BLaER1 treated with 17β-estradiol and CSF1 and Interleukin-3, amounts not matched to agents 10 nM and 100 nM (cell line): ENCODE results near the gene C2orf81.

Source experiments
- H3K27ac ChIP-seq, 11 experiments: shearing (Covaris generic); formaldehyde crosslinking; 2 replicates each; pipeline ENCODE4 v1.8.1; 2022
- H3K27me3 ChIP-seq, 11 experiments: shearing (Covaris generic); formaldehyde crosslinking; 2 replicates each; pipeline ENCODE4 v1.8.1; 2022
- H3K36me3 ChIP-seq, 11 experiments: shearing (Covaris generic); formaldehyde crosslinking; 2 replicates each; pipeline ENCODE4 v1.8.1; 2022
- H3K4me1 ChIP-seq, 10 experiments: shearing (Covaris generic); formaldehyde crosslinking; 2 replicates each; pipeline ENCODE4 v1.8.1; 2022
- H3K4me2 ChIP-seq, 11 experiments: shearing (Covaris generic); formaldehyde crosslinking; 2 replicates each; pipeline ENCODE4 v1.8.1; 2022
- H3K4me3 ChIP-seq, 10 experiments: shearing (Covaris generic); formaldehyde crosslinking; 2 replicates each; pipeline ENCODE4 v1.8.1; 2022
- H3K9ac ChIP-seq, 11 experiments: shearing (Covaris generic); formaldehyde crosslinking; 2 replicates each; pipeline ENCODE4 v1.8.1; 2022
- H3K9me3 ChIP-seq, 11 experiments: shearing (Covaris generic); formaldehyde crosslinking; replicated peaks in 1 of 11; 2 replicates each; pipeline ENCODE4 v1.8.1; 2022
- H4K20me1 ChIP-seq, 11 experiments: shearing (Covaris generic); formaldehyde crosslinking; 2 replicates each; pipeline ENCODE4 v1.8.1; 2022
- Cebpa-rat ChIP-seq, 11 experiments: shearing (Covaris generic); IDR thresholded peaks; 2 replicates each; pipeline ENCODE4 v1.8.1; 2022

Gene C2orf81

DNA sequence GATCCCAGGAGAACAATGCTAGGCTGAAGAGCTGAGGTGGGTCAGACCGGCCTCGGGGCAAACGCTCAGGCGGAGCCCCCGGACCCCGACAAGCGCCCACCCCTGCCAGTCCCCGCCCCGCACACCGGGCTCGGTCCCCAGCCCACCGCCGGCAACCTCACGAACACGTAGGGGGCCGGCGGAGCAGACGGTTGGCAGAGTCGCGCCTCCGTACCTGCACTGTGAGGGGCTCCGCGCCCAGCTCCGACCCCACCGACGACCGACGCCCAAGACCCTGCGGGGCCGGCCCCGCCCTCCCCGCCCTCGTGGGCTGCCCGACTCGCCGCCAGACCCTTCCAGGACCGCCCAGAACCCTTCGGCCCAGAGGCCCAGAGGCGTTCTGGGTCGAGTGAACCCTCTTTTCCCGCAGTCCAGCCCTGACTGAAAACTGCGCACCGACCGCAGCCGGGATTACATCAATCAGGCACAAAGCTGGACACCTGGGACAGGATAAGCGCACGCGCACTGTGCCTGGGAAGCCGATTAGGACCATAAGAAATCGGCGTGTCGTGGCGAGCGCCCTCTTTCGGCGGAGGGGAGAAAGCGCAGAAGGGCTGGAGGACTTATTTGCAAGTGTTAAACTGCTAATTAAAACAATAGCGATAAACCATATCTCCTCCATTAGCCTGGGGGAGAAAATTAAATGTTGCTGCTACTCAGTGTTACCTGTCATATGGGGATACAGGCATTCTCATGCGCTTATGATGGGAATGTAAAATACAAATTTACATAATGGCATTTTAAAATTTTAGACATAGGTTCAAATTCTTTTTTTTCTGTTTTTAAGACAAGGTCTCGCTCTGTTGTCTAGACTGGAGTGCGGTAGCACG lies 29.6 kb downstream of the C2orf81 start:
- Histone ChIP-seq H3K4me3 (peak overlapping the region; percentile 74 to 85 (median 82)), H4K20me1 (peaks cover 17 to 39% (median 31%) of the 10 kb centered on the region in 11 experiments; a peak in 18 of 22 replicates), H3K4me1 (peaks cover 36 to 47% (median 44%) of the 10 kb centered on the region in 10 experiments), H3K4me2 (peak overlapping the region; percentile 83 to 100 (median 94)), H3K27me3 (no peaks in the 10 kb centered on the region), H3K9me3 (no peaks in the 10 kb centered on the region), H3K36me3 (peaks cover 0 to 15% (median 0%) of the 10 kb centered on the region in 11 experiments; a peak in 8 of 22 replicates), H3K27ac (peak overlapping the region; percentile 89 to 97 (median 95)), H3K9ac (peak overlapping the region; percentile 85 to 98 (median 93))
- TF ChIP-seq Cebpa-rat (IDR thresholded peaks at IDR 0.05): no peak

DNA sequence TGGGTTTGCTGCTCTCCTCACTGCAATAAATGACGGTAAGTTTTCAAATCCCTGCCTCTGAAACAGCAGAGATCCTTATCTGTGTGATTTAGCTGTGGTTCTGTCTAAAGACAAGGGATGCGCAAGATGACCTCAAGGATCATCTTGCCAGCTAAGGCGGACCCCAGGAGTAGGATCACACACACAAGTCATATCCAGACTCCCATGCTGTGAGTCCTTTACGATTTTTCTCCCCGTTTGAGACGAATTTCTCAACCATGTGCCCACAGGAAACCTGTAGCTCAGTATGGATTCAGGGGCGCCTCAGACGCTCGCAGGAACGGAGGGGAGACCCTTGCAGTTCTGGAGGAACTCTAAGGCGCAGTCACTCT lies 30.2 kb downstream of the C2orf81 start:
- Histone ChIP-seq H3K4me2 (peak overlapping the region; percentile 83 to 100 (median 94)), H3K4me1 (peaks cover 42 to 53% (median 50%) of the 10 kb centered on the region in 10 experiments), H3K9ac (peak overlapping the region; percentile 85 to 98 (median 93)), H3K9me3 (no peaks in the 10 kb centered on the region), H3K4me3 (peak overlapping the region; percentile 74 to 85 (median 82)), H4K20me1 (peaks cover 20 to 45% (median 37%) of the 10 kb centered on the region in 11 experiments; a peak in 19 of 22 replicates), H3K27ac (peak overlapping the region; percentile 89 to 97 (median 95)), H3K27me3 (no peaks in the 10 kb centered on the region), H3K36me3 (peaks cover 0 to 17% (median under 1%) of the 10 kb centered on the region in 11 experiments; a peak in 11 of 22 replicates)
- TF ChIP-seq Cebpa-rat (IDR thresholded peaks at IDR 0.05): no peak

DNA sequence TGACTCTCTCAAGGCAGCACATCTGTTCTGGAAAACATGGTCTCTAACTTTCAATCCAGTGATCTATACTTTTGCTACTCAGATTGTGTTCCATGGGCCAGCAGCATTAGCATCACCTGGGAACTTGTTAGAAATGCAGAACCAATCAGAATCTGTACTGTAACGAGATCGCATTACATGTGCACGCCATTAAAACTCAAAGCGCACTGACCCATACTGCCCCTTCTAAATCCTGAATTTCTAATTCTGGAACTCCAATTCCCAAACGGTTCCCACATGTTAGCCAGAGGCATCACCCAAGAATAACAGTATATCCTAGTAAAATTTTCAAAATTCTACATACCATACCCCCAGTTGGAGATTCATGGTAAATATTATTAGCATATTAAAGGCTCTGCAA lies 30.8 kb downstream of the C2orf81 start:
- Histone ChIP-seq H3K36me3 (peaks cover under 1 to 22% (median 6%) of the 10 kb centered on the region in 11 experiments; a peak in 20 of 22 replicates), H3K4me3 (peak overlapping the region; percentile 74 to 85 (median 82)), H3K4me1 (peaks cover 48 to 59% (median 55%) of the 10 kb centered on the region in 10 experiments), H3K9me3 (no peaks in the 10 kb centered on the region), H3K27me3 (no peaks in the 10 kb centered on the region), H3K9ac (peak overlapping the region; percentile 85 to 98 (median 93); a peak in 20 of 22 replicates), H3K4me2 (peak overlapping the region; percentile 83 to 100 (median 94)), H3K27ac (peak overlapping the region in 2 of 11 experiments; percentile 94 to 96; a peak in 2 of 22 replicates), H4K20me1 (peaks cover 21 to 51% (median 43%) of the 10 kb centered on the region in 11 experiments; a peak in 19 of 22 replicates)
- no peak for TF ChIP-seq Cebpa-rat (IDR thresholded peaks at IDR 0.05)

DNA sequence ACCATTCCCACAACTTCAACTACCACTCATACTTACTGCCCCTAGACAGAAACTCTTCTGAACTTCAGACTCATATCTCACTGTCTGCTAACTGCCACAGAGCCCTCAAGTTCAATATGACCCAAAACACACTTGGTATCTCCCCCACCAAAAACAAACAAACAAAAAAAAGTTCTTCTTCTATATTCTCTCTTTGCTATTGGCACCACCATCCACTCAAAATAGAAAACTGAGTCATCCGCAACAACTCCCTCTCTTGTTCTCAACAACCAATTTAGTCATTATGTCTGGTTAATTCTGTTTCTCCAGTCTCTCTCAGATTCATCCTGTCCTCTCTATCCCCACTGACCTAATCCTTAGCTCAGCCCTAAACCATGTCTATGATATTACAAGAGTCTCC lies 34.1 kb downstream of the C2orf81 start:
- no peak overlapping the region for H3K9ac ChIP-seq
- peaks cover 53 to 66% (median 60%) of the 10 kb centered on the region in 10 experiments for H3K4me1 ChIP-seq
- H4K20me1 ChIP-seq: peaks cover 42 to 79% (median 67%) of the 10 kb centered on the region in 11 experiments; a peak in 19 of 22 replicates
- H3K27ac ChIP-seq: peak overlapping the region in 1 of 11 experiments; percentile 13; a peak in 1 of 22 replicates
- no peaks in the 10 kb centered on the region for H3K27me3 ChIP-seq
- no peak overlapping the region for H3K4me3 ChIP-seq
- no peaks in the 10 kb centered on the region for H3K9me3 ChIP-seq
- no peak for TF ChIP-seq Cebpa-rat (IDR thresholded peaks at IDR 0.05)
- peak overlapping the region in 9 of 11 experiments; percentile 9 to 100 (median 43); a peak in 17 of 22 replicates for H3K4me2 ChIP-seq
- H3K36me3 ChIP-seq: peaks cover 26 to 52% (median 36%) of the 10 kb centered on the region in 11 experiments

DNA sequence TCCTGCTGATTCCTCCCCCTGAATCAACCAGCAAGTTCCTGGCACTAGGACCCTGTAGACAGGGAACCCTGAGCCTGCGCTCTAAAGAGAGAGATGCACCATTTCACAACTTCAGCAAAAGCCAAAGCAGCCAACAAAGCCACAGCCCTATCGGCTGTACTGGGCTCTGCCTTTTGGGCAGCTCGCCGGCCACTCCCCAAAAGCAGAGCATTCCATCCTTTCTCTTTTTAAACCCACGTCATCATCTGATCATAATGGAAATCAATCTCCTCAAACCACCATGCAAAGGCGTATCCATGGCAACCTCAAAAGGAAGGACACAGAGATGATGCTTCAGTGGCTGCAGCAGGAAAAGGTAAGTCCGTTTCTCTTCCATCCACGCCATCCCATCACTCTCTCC lies 36.0 kb downstream of the C2orf81 start:
- Histone ChIP-seq H3K27ac (no peak overlapping the region), H4K20me1 (peaks cover 54 to 96% (median 81%) of the 10 kb centered on the region in 11 experiments; a peak in 19 of 22 replicates), H3K36me3 (peaks cover 26 to 65% (median 48%) of the 10 kb centered on the region in 11 experiments), H3K27me3 (no peaks in the 10 kb centered on the region), H3K4me1 (peaks cover 49 to 64% (median 58%) of the 10 kb centered on the region in 10 experiments), H3K4me3 (no peak overlapping the region), H3K9ac (no peak overlapping the region), H3K4me2 (peak overlapping the region in 5 of 11 experiments; percentile 2 to 13 (median 7); a peak in 4 of 22 replicates), H3K9me3 (no peaks in the 10 kb centered on the region)
- TF ChIP-seq Cebpa-rat (IDR thresholded peaks at IDR 0.05): no peak

DNA sequence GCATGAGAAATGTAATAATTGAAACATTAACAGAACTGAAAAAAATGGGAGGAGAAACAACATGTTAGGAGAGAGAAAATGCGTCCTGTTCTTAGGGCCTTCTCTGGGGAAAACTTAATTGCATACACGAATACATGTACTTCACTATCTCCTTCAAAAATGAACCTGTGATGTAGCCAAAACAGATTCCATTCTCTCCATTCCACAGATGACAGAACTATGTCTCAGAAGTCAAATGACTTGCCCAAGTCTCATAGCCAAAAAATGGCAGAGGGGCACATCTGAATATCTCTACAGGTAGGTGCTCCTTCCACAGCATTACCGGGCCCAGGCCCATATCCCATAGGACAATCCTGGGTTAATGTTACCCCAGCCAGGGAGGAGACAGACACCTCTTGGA lies 37.4 kb downstream of the C2orf81 start:
- H3K27me3 ChIP-seq: no peaks in the 10 kb centered on the region
- no peak overlapping the region for H3K27ac ChIP-seq
- H3K9ac ChIP-seq: no peak overlapping the region
- peaks cover 26 to 70% (median 48%) of the 10 kb centered on the region in 11 experiments for H3K36me3 ChIP-seq
- H4K20me1 ChIP-seq: peaks cover 63 to 96% (median 87%) of the 10 kb centered on the region in 11 experiments; a peak in 20 of 22 replicates
- H3K4me2 ChIP-seq: no peak overlapping the region
- H3K4me3 ChIP-seq: no peak overlapping the region
- no peaks in the 10 kb centered on the region for H3K9me3 ChIP-seq
- TF ChIP-seq Cebpa-rat (IDR thresholded peaks at IDR 0.05): no peak
- H3K4me1 ChIP-seq: peaks cover 50 to 62% (median 55%) of the 10 kb centered on the region in 10 experiments

DNA sequence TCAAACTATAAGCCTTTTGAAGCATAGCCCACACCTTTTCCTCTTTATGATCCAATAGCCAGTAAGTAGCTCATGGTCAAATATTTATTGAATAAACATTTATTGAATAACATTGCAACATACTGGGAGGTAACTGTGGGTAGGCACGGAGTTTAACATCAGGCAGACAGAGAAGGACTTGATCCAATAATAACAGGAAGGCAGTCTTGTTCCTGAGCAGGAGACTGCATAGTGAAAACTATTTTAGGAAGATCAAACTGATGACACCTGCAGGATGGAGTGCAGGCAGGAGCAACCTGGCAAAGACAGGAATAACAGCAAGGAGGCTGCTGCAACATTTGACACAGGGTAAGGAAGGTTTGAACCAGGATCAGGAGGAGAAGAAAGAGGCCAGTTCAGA lies 38.2 kb downstream of the C2orf81 start:
- Histone ChIP-seq H4K20me1 (peaks cover 58 to 96% (median 87%) of the 10 kb centered on the region in 11 experiments; a peak in 20 of 22 replicates), H3K9ac (no peak overlapping the region), H3K9me3 (no peaks in the 10 kb centered on the region), H3K27ac (no peak overlapping the region), H3K4me1 (peaks cover 43 to 59% (median 50%) of the 10 kb centered on the region in 10 experiments), H3K27me3 (no peaks in the 10 kb centered on the region), H3K4me2 (no peak overlapping the region), H3K36me3 (peaks cover 31 to 76% (median 54%) of the 10 kb centered on the region in 11 experiments), H3K4me3 (no peak overlapping the region)
- no peak for TF ChIP-seq Cebpa-rat (IDR thresholded peaks at IDR 0.05)

DNA sequence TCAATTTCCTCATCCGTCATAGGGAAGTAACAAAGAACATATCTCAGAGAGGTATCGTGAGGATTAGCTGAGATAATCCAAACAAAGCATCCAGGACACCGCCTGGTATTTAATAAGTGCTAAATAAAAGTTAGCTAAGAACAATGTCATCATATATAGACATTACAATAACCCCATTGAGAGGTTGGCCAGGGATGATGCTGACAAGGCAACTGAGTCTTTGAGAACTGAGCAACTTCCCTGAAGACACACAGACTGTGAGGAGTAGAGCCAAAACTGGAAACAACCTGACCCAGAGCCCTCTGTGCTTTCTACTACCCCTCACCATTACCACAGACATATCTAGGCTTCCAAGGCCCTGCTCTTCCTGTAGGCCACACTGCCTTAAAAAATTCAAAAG lies 39.7 kb downstream of the C2orf81 start:
- Histone ChIP-seq H3K4me3 (no peak overlapping the region), H3K9me3 (no peaks in the 10 kb centered on the region), H3K27me3 (no peaks in the 10 kb centered on the region), H3K4me1 (peaks cover 29 to 44% (median 36%) of the 10 kb centered on the region in 10 experiments), H3K9ac (no peak overlapping the region), H3K27ac (no peak overlapping the region), H3K4me2 (no peak overlapping the region), H3K36me3 (peaks cover 46 to 82% (median 65%) of the 10 kb centered on the region in 11 experiments), H4K20me1 (peaks cover 46 to 94% (median 85%) of the 10 kb centered on the region in 11 experiments; a peak in 20 of 22 replicates)
- no peak for TF ChIP-seq Cebpa-rat (IDR thresholded peaks at IDR 0.05)
